Endothelial cell (in vitro differentiated cells): Measurements from ENCODE around the gene MMAB. TPM values are rescaled to one million over a fixed set of nuclear protein-coding genes. Genes with fewer than 3 reads are reported as not detected.

ENCODE experiments used
- DNase-seq: peaks from one replicate; pipeline ENCODE4 v3.0.0; 2021; ENCODE audit warnings: low spot score
- H3K27ac Mint-ChIP-seq: one replicate; pipeline ENCODE4 v1.8.0; 2021; ENCODE audit warnings: mixed read lengths, inconsistent platforms; ENCODE audit not compliant: unreplicated experiment
- H3K27me3 Mint-ChIP-seq: one replicate; pipeline ENCODE4 v1.8.0; 2021; ENCODE audit warnings: mild to moderate bottlenecking, moderate library complexity, mixed read lengths, inconsistent platforms; ENCODE audit not compliant: unreplicated experiment
- H3K36me3 Mint-ChIP-seq: one replicate; pipeline ENCODE4 v1.8.0; 2021; ENCODE audit warnings: mild to moderate bottlenecking, low read depth, mixed read lengths, inconsistent platforms; ENCODE audit not compliant: unreplicated experiment
- H3K4me1 Mint-ChIP-seq: one replicate; pipeline ENCODE4 v1.8.0; 2021; ENCODE audit warnings: mild to moderate bottlenecking, mixed read lengths, inconsistent platforms; ENCODE audit not compliant: unreplicated experiment
- H3K4me3 Mint-ChIP-seq: one replicate; pipeline ENCODE4 v1.8.0; 2021; ENCODE audit warnings: mild to moderate bottlenecking, mixed read lengths, inconsistent platforms; ENCODE audit not compliant: unreplicated experiment
- H3K9me3 Mint-ChIP-seq: one replicate; pipeline ENCODE4 v1.8.0; 2021; ENCODE audit warnings: mixed read lengths, inconsistent platforms; ENCODE audit not compliant: unreplicated experiment
- total RNA-seq: library from RNA; stranded (reverse); fragmentation: NEBNext Ultra II Directional; extraction: Animal tissue kit (Norgen Biotek cat#: 25700); gene quantifications from one replicate; pipeline ENCODE4 v1.2.1, GENCODE V29; 2021; ENCODE audit not compliant: unreplicated experiment
- TF ChIP-seq, protein P1 (sequence below): fragments of 200-600 bp; sonication (generic); IDR thresholded peaks from one replicate; pipeline ENCODE4 v1.5.0; 2021; ENCODE audit warnings: antibody characterized with exemption; ENCODE audit not compliant: unreplicated experiment

Gene MMAB
- total RNA-seq, 1 donor from 2014 or later, result 41.6 TPM

DNA sequence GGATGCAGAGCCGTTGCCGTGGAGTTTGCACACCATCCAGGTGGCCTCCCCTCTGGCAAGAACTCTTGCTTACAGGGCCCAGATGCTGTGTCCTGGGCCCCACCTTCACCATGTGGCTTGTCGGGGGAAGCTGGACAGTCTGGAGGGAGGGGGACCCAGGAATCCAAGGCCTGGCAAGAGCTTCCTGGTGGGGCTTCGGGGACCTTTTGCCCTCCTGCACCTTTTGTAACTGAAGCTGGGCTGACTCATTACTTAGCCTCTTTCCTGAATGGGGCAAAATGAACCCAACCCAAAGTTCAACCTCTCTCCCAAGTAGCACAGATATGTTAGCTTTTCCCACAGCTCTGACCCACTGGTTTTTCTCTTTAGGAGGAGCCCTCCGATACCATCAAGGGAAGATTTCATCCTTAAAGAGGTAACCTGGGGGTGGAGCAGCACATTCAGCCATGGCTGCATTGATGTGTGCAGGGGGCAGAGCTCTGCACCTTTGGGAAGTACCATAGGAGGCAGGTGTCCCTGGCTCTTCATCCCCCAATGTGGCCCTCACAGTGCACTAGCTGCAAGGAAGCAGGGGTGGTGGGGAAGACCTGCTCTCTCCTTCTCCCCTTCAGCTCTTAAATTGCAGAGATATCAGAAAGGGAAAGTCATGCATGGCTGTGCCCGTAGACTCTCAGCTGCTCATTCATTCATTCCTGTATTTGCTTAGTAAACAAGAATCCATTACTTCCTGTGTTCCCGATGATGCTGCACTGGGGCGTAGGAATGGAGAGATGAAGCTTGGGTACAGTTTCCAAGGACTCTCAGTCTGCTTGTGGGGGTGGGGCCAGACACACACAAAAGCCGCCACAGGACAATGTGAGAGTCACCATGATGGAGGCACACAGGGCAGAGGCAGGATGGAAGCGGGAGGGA, 13.3 kb upstream of the MMAB start:
- peaks cover 28% of the 10 kb centered on the region for H3K36me3 Mint-ChIP-seq
- H3K27ac Mint-ChIP-seq, result no peak overlapping the region
- no peaks in the 10 kb centered on the region for H3K4me1 Mint-ChIP-seq
- H3K27me3 Mint-ChIP-seq, result peaks cover 6% of the 10 kb centered on the region
- no peak for DNase-seq
- no peak overlapping the region for H3K4me3 Mint-ChIP-seq
- TF ChIP-seq, protein P1, sequence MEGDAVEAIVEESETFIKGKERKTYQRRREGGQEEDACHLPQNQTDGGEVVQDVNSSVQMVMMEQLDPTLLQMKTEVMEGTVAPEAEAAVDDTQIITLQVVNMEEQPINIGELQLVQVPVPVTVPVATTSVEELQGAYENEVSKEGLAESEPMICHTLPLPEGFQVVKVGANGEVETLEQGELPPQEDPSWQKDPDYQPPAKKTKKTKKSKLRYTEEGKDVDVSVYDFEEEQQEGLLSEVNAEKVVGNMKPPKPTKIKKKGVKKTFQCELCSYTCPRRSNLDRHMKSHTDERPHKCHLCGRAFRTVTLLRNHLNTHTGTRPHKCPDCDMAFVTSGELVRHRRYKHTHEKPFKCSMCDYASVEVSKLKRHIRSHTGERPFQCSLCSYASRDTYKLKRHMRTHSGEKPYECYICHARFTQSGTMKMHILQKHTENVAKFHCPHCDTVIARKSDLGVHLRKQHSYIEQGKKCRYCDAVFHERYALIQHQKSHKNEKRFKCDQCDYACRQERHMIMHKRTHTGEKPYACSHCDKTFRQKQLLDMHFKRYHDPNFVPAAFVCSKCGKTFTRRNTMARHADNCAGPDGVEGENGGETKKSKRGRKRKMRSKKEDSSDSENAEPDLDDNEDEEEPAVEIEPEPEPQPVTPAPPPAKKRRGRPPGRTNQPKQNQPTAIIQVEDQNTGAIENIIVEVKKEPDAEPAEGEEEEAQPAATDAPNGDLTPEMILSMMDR, result no peak
- no peaks in the 10 kb centered on the region for H3K9me3 Mint-ChIP-seq

DNA sequence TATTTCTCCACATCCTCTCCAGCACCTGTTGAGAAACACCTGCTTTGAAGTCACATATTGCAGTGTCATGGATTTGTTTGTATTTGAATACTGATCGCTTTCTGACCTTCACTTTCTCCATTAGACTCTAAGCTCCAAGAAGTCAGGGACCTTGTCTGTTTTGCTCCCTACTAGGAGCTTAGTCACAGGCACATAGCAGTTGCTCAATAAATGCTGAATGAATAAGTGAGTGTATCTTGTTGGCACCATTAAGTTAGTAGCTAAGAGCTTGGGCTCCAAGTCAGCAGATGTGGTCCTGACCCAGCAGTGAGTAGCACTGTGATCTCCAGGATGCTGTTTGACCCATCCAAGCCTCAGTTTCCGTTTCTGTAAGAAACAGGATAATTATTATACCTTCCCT, 10.4 kb upstream of the MMAB start:
- TF ChIP-seq, protein P1, result no peak
- no peak for DNase-seq
- no peak overlapping the region for H3K4me3 Mint-ChIP-seq
- peaks cover 5% of the 10 kb centered on the region for H3K27me3 Mint-ChIP-seq
- no peaks in the 10 kb centered on the region for H3K4me1 Mint-ChIP-seq
- no peaks in the 10 kb centered on the region for H3K9me3 Mint-ChIP-seq
- peaks cover 31% of the 10 kb centered on the region for H3K36me3 Mint-ChIP-seq
- H3K27ac Mint-ChIP-seq, result no peak overlapping the region

DNA sequence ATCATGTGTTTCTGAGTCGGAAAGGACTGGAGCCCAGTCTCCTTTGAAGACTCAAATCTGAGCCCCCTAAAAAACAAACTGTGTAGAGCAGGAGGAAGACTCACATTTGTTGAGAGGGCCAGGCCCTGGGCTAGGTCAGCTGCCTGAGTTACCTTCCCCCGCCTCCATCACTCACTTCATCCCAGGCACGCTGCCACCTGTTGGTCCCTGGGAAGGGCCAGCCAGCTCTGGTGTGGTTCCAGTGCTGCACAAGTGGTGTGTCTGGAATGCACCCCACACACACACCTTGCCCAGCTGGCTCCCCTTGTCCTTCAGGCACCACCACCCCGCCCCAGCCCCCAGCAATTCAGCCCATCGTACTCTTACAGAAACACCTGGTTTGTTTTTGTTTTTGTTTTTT, 9.3 kb upstream of the MMAB start:
- no peaks in the 10 kb centered on the region for H3K4me1 Mint-ChIP-seq
- H3K9me3 Mint-ChIP-seq, result no peaks in the 10 kb centered on the region
- TF ChIP-seq, protein P1, result no peak
- H3K4me3 Mint-ChIP-seq, result no peak overlapping the region
- H3K27me3 Mint-ChIP-seq, result peaks cover 5% of the 10 kb centered on the region
- no peak overlapping the region for H3K27ac Mint-ChIP-seq
- DNase-seq, result no peak
- peaks cover 24% of the 10 kb centered on the region for H3K36me3 Mint-ChIP-seq

DNA sequence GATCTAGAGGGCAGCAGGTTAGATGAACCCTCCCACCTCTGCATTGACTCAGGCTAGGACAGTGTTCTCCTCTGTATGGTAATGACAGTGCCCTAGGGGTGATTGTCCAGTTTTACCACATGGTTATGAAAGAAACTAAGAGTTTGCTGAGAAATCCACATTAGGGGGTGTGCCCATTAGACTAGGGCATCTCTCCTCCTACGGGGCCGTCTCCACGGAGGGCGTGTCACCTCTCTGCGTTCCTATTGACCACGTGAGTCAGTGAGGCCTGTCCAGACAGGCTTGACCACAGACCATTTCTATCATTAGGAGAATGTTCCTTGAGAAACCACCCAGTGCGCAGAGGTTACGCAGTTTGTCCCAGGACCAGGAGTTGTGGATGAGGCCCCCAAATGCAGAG, 8.6 kb upstream of the MMAB start:
- TF ChIP-seq, protein P1, result no peak
- Mint-ChIP-seq H3K36me3 (peaks cover 24% of the 10 kb centered on the region), H3K4me1 (no peaks in the 10 kb centered on the region), H3K4me3 (no peak overlapping the region), H3K9me3 (no peaks in the 10 kb centered on the region), H3K27me3 (peaks cover 5% of the 10 kb centered on the region), H3K27ac (no peak overlapping the region)
- DNase-seq, result no peak

DNA sequence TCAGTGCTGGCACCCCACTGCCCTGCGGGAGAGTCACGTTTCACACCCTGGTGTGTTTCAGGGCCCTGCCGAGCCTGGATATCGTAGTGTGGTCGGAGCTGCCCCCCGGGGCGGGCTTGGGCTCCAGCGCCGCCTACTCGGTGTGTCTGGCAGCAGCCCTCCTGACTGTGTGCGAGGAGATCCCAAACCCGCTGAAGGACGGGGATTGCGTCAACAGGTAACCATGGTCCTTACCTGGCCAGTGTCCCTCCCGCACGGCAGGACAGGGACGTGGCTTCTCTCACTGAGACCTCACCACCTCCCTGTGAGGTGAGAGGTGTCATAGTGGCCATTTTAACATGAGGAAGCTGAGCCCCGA, 8.0 kb upstream of the MMAB start:
- no peak for DNase-seq
- Mint-ChIP-seq H3K9me3 (no peaks in the 10 kb centered on the region), H3K27ac (no peak overlapping the region), H3K27me3 (peaks cover 5% of the 10 kb centered on the region), H3K36me3 (peaks cover 25% of the 10 kb centered on the region), H3K4me3 (no peak overlapping the region), H3K4me1 (no peaks in the 10 kb centered on the region)
- TF ChIP-seq, protein P1, result no peak
